Measurements from ENCODE around the gene PRR7.
A peak's percentile ranks its signal among the peaks of the same experiment; 100 is the strongest.

The PRR7 gene

GRCh38 chr5:177455036-177455660 is 8.5 kb downstream of the PRR7 start (continued):
- TF ChIP-seq PATZ1 (tag by site-specific recombination; IDR thresholded peaks at IDR 0.05): peak; percentile 83
- no peak for TF ChIP-seq ZNF366 (tag by site-specific recombination; conservative IDR thresholded peaks at IDR 0.05)
- TF ChIP-seq ZNF391 (tag by site-specific recombination; IDR thresholded peaks at IDR 0.05; ENCODE audit: borderline replicate concordance, low read depth): peak; percentile 49; the same call in 1 of the 2 replicates
- TF ChIP-seq KLF7 (tag by site-specific recombination; IDR thresholded peaks at IDR 0.05; ENCODE audit: borderline replicate concordance): no peak
- TF ChIP-seq ZNF488 (tag by site-specific recombination; IDR thresholded peaks at IDR 0.05): no peak
- TF ChIP-seq ZNF830 (tag by site-specific recombination; IDR thresholded peaks at IDR 0.05; ENCODE audit: low read depth): no peak
- TF ChIP-seq, protein P1, sequence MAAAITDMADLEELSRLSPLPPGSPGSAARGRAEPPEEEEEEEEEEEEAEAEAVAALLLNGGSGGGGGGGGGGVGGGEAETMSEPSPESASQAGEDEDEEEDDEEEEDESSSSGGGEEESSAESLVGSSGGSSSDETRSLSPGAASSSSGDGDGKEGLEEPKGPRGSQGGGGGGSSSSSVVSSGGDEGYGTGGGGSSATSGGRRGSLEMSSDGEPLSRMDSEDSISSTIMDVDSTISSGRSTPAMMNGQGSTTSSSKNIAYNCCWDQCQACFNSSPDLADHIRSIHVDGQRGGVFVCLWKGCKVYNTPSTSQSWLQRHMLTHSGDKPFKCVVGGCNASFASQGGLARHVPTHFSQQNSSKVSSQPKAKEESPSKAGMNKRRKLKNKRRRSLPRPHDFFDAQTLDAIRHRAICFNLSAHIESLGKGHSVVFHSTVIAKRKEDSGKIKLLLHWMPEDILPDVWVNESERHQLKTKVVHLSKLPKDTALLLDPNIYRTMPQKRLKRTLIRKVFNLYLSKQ (tag by site-specific recombination; IDR thresholded peaks at IDR 0.05; ENCODE audit: borderline replicate concordance): no peak
- TF ChIP-seq ZSCAN23 (tag by site-specific recombination; IDR thresholded peaks at IDR 0.05): no peak
- no peak for TF ChIP-seq TRIM28 (IDR thresholded peaks at IDR 0.05; ENCODE audit: borderline replicate concordance, low read length)
- TF ChIP-seq ZNF621 (tag by site-specific recombination; IDR thresholded peaks at IDR 0.05): no peak
- TF ChIP-seq ZNF350 (tag by site-specific recombination; IDR thresholded peaks at IDR 0.05): no peak
- TF ChIP-seq, protein P2, sequence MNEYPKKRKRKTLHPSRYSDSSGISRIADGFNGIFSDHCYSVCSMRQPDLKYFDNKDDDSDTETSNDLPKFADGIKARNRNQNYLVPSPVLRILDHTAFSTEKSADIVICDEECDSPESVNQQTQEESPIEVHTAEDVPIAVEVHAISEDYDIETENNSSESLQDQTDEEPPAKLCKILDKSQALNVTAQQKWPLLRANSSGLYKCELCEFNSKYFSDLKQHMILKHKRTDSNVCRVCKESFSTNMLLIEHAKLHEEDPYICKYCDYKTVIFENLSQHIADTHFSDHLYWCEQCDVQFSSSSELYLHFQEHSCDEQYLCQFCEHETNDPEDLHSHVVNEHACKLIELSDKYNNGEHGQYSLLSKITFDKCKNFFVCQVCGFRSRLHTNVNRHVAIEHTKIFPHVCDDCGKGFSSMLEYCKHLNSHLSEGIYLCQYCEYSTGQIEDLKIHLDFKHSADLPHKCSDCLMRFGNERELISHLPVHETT (tag by site-specific recombination; IDR thresholded peaks at IDR 0.05): no peak
- no peak for TF ChIP-seq ZNF311 (tag by site-specific recombination; IDR thresholded peaks at IDR 0.05; ENCODE audit: borderline replicate concordance)
- TF ChIP-seq ZNF664 (tag by site-specific recombination; IDR thresholded peaks at IDR 0.05): no peak
- peak; percentile 91 for TF ChIP-seq EGR2 (tag by site-specific recombination; IDR thresholded peaks at IDR 0.05; ENCODE audit: low read depth)
- TF ChIP-seq ZNF202 (tag by site-specific recombination; IDR thresholded peaks at IDR 0.05; ENCODE audit: borderline replicate concordance): no peak
- TF ChIP-seq ZNF658 (tag by site-specific recombination; IDR thresholded peaks at IDR 0.05): no peak
- TF ChIP-seq ZNF629 (tag by site-specific recombination; IDR thresholded peaks at IDR 0.05): peak; percentile 78
- TF ChIP-seq OSR2 (tag by site-specific recombination; IDR thresholded peaks at IDR 0.05): no peak
- TF ChIP-seq ZSCAN5A (tag by site-specific recombination; IDR thresholded peaks at IDR 0.05): no peak
- peak; percentile 43; the same call in 1 of the 2 replicates for TF ChIP-seq ZNF580 (tag by site-specific recombination; IDR thresholded peaks at IDR 0.05)
- peak; percentile 71; the same call in 1 of the 2 replicates for TF ChIP-seq ZBTB17 (tag by site-specific recombination; IDR thresholded peaks at IDR 0.05)
- peak; percentile 98 for TF ChIP-seq ZEB2 (tag by site-specific recombination; IDR thresholded peaks at IDR 0.05)
- TF ChIP-seq HOXD13 (CRISPR knock-in tag; IDR thresholded peaks at IDR 0.05; ENCODE audit: borderline replicate concordance): no peak
- TF ChIP-seq ZNF514 (tag by site-specific recombination; IDR thresholded peaks at IDR 0.05): no peak
- 0 out of 2 replicates have a peak, but pooled peaks have one; percentile 55 for TF ChIP-seq ZNF184 (tag by site-specific recombination; IDR thresholded peaks at IDR 0.05)
- peak; percentile 70 for TF ChIP-seq SP3 (tag by site-specific recombination; IDR thresholded peaks at IDR 0.05)
- TF ChIP-seq, protein P3, sequence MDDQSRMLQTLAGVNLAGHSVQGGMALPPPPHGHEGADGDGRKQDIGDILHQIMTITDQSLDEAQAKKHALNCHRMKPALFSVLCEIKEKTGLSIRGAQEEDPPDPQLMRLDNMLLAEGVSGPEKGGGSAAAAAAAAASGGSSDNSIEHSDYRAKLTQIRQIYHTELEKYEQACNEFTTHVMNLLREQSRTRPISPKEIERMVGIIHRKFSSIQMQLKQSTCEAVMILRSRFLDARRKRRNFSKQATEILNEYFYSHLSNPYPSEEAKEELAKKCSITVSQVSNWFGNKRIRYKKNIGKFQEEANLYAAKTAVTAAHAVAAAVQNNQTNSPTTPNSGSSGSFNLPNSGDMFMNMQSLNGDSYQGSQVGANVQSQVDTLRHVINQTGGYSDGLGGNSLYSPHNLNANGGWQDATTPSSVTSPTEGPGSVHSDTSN (CRISPR knock-in tag; IDR thresholded peaks at IDR 0.05): no peak; the same call in 1 of the 2 replicates
- peak; percentile 84 for TF ChIP-seq KLF10 (tag by site-specific recombination; IDR thresholded peaks at IDR 0.05)
- TF ChIP-seq ZSCAN30 (tag by site-specific recombination; IDR thresholded peaks at IDR 0.05): peak; percentile 86; the same call in 1 of the 2 replicates
- TF ChIP-seq ZIC2 (tag by site-specific recombination; IDR thresholded peaks at IDR 0.05): no peak
- peak; percentile 25; the same call in 1 of the 2 replicates for TF ChIP-seq YY1 (tag by site-specific recombination; IDR thresholded peaks at IDR 0.05)
